ENCODE data around the gene TBCE.
"Not testable (repeated sequence)": the region's sequence is repeated elsewhere in the genome, so short reads cannot be mapped to it uniquely, and the experiment has no call there.

The TBCE gene

GRCh38 chr1:235366286-235366685 lies 941 bp upstream of the TBCE start:
- no peak for TF ChIP-seq Cebpa-rat (IDR thresholded peaks at IDR 0.05)
- Histone ChIP-seq H4K20me1 (peaks cover 0 to 11% (median 0%) of the 10 kb centered on the region in 11 experiments; a peak in 3 of 22 replicates), H3K4me2 (peak overlapping the region; percentile 64 to 89 (median 78); a peak in 20 of 22 replicates), H3K36me3 (peaks cover 0 to 4% (median 0%) of the 10 kb centered on the region in 11 experiments; a peak in 4 of 22 replicates), H3K9ac (peak overlapping the region in 3 of 11 experiments; percentile 81 to 83 (median 82); a peak in 3 of 22 replicates), H3K4me3 (peak overlapping the region in 3 of 10 experiments; percentile 76 to 78 (median 76); a peak in 4 of 20 replicates), H3K9me3 (replicated peaks in 1 of 11) (no peaks in the 10 kb centered on the region), H3K4me1 (peaks cover 15 to 28% (median 19%) of the 10 kb centered on the region in 10 experiments; a peak in 19 of 20 replicates), H3K27me3 (no peaks in the 10 kb centered on the region), H3K27ac (peak overlapping the region in 5 of 11 experiments; percentile 6 to 82 (median 70); a peak in 5 of 22 replicates)

GRCh38 chr1:235368428-235368827 lies 1.2 kb downstream of the TBCE start:
- peak overlapping the region in 5 of 11 experiments; percentile 74 to 83 (median 81); a peak in 9 of 22 replicates for H3K9ac ChIP-seq
- H3K4me1 ChIP-seq, result peaks cover 15 to 28% (median 19%) of the 10 kb centered on the region in 10 experiments; a peak in 19 of 20 replicates

GRCh38 chr1:235369802-235370201 lies 2.6 kb downstream of the TBCE start:
- TF ChIP-seq Cebpa-rat (IDR thresholded peaks at IDR 0.05), result no peak
- Histone ChIP-seq H3K4me1 (peaks cover 15 to 28% (median 19%) of the 10 kb centered on the region in 10 experiments; a peak in 19 of 20 replicates), H3K4me3 (no peak overlapping the region), H3K36me3 (peaks cover 0 to 14% (median 10%) of the 10 kb centered on the region in 11 experiments; a peak in 9 of 22 replicates), H3K27ac (no peak overlapping the region), H3K9ac (no peak overlapping the region), H3K9me3 (replicated peaks in 1 of 11) (no peaks in the 10 kb centered on the region), H3K27me3 (no peaks in the 10 kb centered on the region), H3K4me2 (peak overlapping the region in 2 of 11 experiments; percentile 2 to 89; a peak in 1 of 22 replicates), H4K20me1 (peaks cover 0 to 11% (median 0%) of the 10 kb centered on the region in 11 experiments; a peak in 4 of 22 replicates)

More at GRCh38 chr1:235368428-235368827, 1.2 kb downstream of the TBCE start:
- Histone ChIP-seq H4K20me1 (peaks cover 0 to 11% (median 0%) of the 10 kb centered on the region in 11 experiments; a peak in 4 of 22 replicates), H3K36me3 (peaks cover 0 to 14% (median 10%) of the 10 kb centered on the region in 11 experiments; a peak in 9 of 22 replicates), H3K27me3 (no peaks in the 10 kb centered on the region), H3K4me3 (peak overlapping the region; percentile 66 to 86 (median 76); a peak in 14 of 20 replicates), H3K4me2 (peak overlapping the region; percentile 70 to 89 (median 81)), H3K9me3 (replicated peaks in 1 of 11) (no peaks in the 10 kb centered on the region), H3K27ac (no peak overlapping the region)
- no peak for TF ChIP-seq Cebpa-rat (IDR thresholded peaks at IDR 0.05)

- Histone ChIP-seq H3K36me3 (peaks cover 21 to 64% (median 42%) of the 10 kb centered on the region in 11 experiments), H3K4me2 (no peak overlapping the region), H3K4me3 (no peak overlapping the region), H4K20me1 (peaks cover 0 to 34% (median 10%) of the 10 kb centered on the region in 11 experiments; a peak in 9 of 22 replicates), H3K4me1 (peaks cover 0 to 5% (median 0%) of the 10 kb centered on the region in 10 experiments; a peak in 3 of 20 replicates), H3K9me3 (replicated peaks in 1 of 11) (peaks cover 0 to 5% (median 2%) of the 10 kb centered on the region in 11 experiments; a peak in 9 of 22 replicates), H3K27ac (no peak overlapping the region), H3K9ac (no peak overlapping the region), H3K27me3 (no peaks in the 10 kb centered on the region)
- TF ChIP-seq Cebpa-rat (IDR thresholded peaks at IDR 0.05), result no peak
Measured at GRCh38 chr1:235375919-235376605, 8.8 kb downstream of the TBCE start.

GRCh38 chr1:235378134-235378735 lies 11.0 kb downstream of the TBCE start:
- Histone ChIP-seq H3K9me3 (replicated peaks in 1 of 11) (peaks cover 4 to 11% (median 7%) of the 10 kb centered on the region in 11 experiments; a peak in 15 of 22 replicates), H4K20me1 (peaks cover 0 to 34% (median 10%) of the 10 kb centered on the region in 11 experiments; a peak in 8 of 22 replicates), H3K36me3 (peaks cover 27 to 58% (median 43%) of the 10 kb centered on the region in 11 experiments)
- not testable (repeated sequence) for H3K27ac ChIP-seq, H3K4me1 ChIP-seq, H3K4me3 ChIP-seq, H3K9ac ChIP-seq, H3K4me2 ChIP-seq, H3K27me3 ChIP-seq

- not testable (repeated sequence) for H3K27ac ChIP-seq, H3K4me2 ChIP-seq, H3K4me3 ChIP-seq, H3K4me1 ChIP-seq, H3K27me3 ChIP-seq, H3K9ac ChIP-seq
- Histone ChIP-seq H3K9me3 (replicated peaks in 1 of 11) (peaks cover 4 to 11% (median 9%) of the 10 kb centered on the region in 11 experiments; a peak in 17 of 22 replicates), H4K20me1 (peaks cover 0 to 22% (median 4%) of the 10 kb centered on the region in 11 experiments; a peak in 7 of 22 replicates), H3K36me3 (peaks cover 22 to 42% (median 28%) of the 10 kb centered on the region in 11 experiments)
Measured at GRCh38 chr1:235381955-235382739, 14.9 kb downstream of the TBCE start.

- Histone ChIP-seq H3K36me3 (peaks cover 16 to 39% (median 32%) of the 10 kb centered on the region in 11 experiments), H3K9me3 (replicated peaks in 1 of 11) (peaks cover 16 to 30% (median 23%) of the 10 kb centered on the region in 11 experiments; a peak in 21 of 22 replicates)
- not testable (repeated sequence) for H3K4me2 ChIP-seq, H3K27me3 ChIP-seq, H3K27ac ChIP-seq, H3K9ac ChIP-seq, H3K4me1 ChIP-seq, H4K20me1 ChIP-seq, H3K4me3 ChIP-seq
Measured at GRCh38 chr1:235385633-235386032, 18.4 kb downstream of the TBCE start.

- H3K36me3 ChIP-seq, result peaks cover 5 to 35% (median 22%) of the 10 kb centered on the region in 11 experiments; a peak in 17 of 22 replicates
- TF ChIP-seq Cebpa-rat (IDR thresholded peaks at IDR 0.05), result no peak
- peaks cover 0 to 15% (median 4%) of the 10 kb centered on the region in 11 experiments; a peak in 6 of 22 replicates for H4K20me1 ChIP-seq
- H3K4me2 ChIP-seq, result no peak overlapping the region
- no peak overlapping the region for H3K27ac ChIP-seq
- H3K9me3 ChIP-seq (replicated peaks in 1 of 11), result peaks cover 6 to 27% (median 19%) of the 10 kb centered on the region in 11 experiments; a peak in 19 of 22 replicates
- no peak overlapping the region for H3K4me3 ChIP-seq
- H3K27me3 ChIP-seq, result no peaks in the 10 kb centered on the region
- peaks cover 0 to 10% (median 0%) of the 10 kb centered on the region in 10 experiments; a peak in 4 of 20 replicates for H3K4me1 ChIP-seq
- no peak overlapping the region for H3K9ac ChIP-seq
Measured at GRCh38 chr1:235391874-235392273, 24.6 kb downstream of the TBCE start.
